ENCODE results near the gene LDB2.

DNA sequence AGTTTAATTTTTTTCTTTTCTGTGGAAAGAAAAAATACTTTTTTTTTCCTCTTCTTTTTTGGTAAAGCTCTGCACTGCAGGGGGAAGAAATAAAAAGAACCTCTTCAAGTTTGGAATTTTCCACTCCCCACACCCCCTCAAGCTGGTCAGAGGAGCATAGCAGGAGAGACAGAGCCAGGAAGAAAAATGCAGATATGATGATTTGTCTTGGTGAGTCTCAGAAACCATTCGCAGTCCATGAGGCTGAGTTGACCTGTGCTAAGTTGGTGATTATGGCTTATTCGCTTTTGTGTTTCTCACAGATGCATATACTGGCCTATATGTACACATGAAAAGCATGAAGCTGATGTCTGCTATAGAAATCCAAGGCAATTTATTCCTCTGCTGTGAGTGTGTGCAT is 205.9 kb downstream of the LDB2 start:
- TF ChIP-seq CTCF (IDR thresholded peaks at IDR 0.05; ENCODE audit: extremely low read depth in 1 of 2, insufficient read depth in 1 of 2, low read depth in 1 of 2, low read length in 2 of 2) (no peak), FOS (IDR thresholded peaks at IDR 0.05; ENCODE audit: borderline replicate concordance, insufficient read depth, low read length) (no peak), MYC (IDR thresholded peaks at IDR 0.05; ENCODE audit: low read depth, low read length) (no peak), POLR2AphosphoS5 (IDR thresholded peaks at IDR 0.05; ENCODE audit: insufficient read depth, low read depth, low read length) (no peak), EZH2 (IDR thresholded peaks at IDR 0.05; ENCODE audit: borderline replicate concordance, low read depth, low read length, severe bottlenecking) (no peak), POLR2A (IDR thresholded peaks at IDR 0.05; ENCODE audit: low read depth, low read length) (no peak)
- TF ChIP-seq, protein P1, sequence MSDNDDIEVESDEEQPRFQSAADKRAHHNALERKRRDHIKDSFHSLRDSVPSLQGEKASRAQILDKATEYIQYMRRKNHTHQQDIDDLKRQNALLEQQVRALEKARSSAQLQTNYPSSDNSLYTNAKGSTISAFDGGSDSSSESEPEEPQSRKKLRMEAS (IDR thresholded peaks at IDR 0.05; ENCODE audit: insufficient read depth, insufficient read length), result no peak
